ENCODE measurements around the gene RAB38. TPM values are rescaled to one million over a fixed set of nuclear protein-coding genes. Genes with fewer than 3 reads are reported as not detected.

The RAB38 gene
- total and polyA plus RNA-seq, 2 donors from 2014 or later: 5.2 to 8.1 TPM

DNA sequence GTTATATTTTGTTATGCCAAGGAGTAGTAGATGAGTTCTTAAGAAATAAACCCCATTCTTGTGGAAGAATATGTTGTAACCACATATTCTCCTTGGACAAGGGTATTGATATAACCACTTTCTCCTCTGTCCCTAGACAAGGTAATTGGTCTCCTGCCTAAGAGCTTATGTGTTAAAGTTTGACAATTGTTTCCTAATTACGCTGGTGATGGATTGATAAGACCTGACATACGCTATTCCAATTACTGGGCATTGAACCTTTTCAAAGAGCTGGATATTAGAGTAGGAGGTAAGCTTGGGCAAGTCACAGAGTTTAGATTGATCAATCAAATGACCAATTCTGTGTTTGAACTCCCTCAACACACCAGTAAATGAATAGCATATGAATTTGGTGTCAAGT is 88.9 kb downstream of the RAB38 start:
- Histone ChIP-seq H3K9ac (ENCODE audit: low read length in 3 of 3) (no peak overlapping the region), H3K9me3 (ENCODE audit: control insufficient read depth in 2 of 3, insufficient read depth in 1 of 3, low read length in 3 of 3) (no peaks in the 10 kb centered on the region), H3K4me1 (ENCODE audit: control insufficient read depth in 2 of 3, insufficient read depth in 2 of 3, low read depth in 1 of 3, low read length in 3 of 3) (no peaks in the 10 kb centered on the region), H3K4me3 (ENCODE audit: low read length in 3 of 3) (no peak overlapping the region), H3K27ac (ENCODE audit: low read depth in 2 of 2, low read length in 2 of 2) (no peak overlapping the region), H3K27me3 (ENCODE audit: control insufficient read depth, insufficient read depth, low read length) (no peaks in the 10 kb centered on the region), H3K36me3 (ENCODE audit: control insufficient read depth in 2 of 3, insufficient read depth in 3 of 3, low read length in 3 of 3) (no peaks in the 10 kb centered on the region)
- TF ChIP-seq, protein P1, sequence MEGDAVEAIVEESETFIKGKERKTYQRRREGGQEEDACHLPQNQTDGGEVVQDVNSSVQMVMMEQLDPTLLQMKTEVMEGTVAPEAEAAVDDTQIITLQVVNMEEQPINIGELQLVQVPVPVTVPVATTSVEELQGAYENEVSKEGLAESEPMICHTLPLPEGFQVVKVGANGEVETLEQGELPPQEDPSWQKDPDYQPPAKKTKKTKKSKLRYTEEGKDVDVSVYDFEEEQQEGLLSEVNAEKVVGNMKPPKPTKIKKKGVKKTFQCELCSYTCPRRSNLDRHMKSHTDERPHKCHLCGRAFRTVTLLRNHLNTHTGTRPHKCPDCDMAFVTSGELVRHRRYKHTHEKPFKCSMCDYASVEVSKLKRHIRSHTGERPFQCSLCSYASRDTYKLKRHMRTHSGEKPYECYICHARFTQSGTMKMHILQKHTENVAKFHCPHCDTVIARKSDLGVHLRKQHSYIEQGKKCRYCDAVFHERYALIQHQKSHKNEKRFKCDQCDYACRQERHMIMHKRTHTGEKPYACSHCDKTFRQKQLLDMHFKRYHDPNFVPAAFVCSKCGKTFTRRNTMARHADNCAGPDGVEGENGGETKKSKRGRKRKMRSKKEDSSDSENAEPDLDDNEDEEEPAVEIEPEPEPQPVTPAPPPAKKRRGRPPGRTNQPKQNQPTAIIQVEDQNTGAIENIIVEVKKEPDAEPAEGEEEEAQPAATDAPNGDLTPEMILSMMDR (IDR thresholded peaks at IDR 0.05; ENCODE audit: borderline replicate concordance, extremely low read depth, insufficient read depth): no peak
- FAIRE-seq: no peak
- DNase-seq: no peak
- intact Hi-C loops (cut with DNase I): no loop called here

DNA sequence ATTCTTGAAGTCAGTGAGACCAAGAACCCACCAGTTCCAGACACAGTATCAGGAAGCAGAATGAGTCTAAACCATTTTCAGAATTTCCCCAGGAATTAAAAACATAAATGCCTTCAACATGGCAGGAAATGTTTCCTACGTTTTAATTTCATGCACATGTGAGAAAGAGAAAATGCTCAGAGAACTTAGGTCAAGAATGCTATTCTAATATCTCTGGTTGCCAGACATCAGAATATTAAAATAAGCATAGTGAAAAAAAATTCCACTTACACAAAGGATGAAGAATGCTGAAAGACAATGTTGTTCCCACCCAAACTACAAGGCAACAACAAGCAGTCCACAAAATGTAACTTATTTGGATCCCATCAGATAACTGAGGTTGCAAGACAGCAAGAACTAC is 104.8 kb downstream of the RAB38 start:
- H3K27ac ChIP-seq (ENCODE audit: low read depth in 2 of 2, low read length in 2 of 2): no peak overlapping the region
- H3K9me3 ChIP-seq (ENCODE audit: control insufficient read depth in 2 of 3, insufficient read depth in 1 of 3, low read length in 3 of 3): peaks cover 0 to 6% (median 0%) of the 10 kb centered on the region in 3 donors
- no peak overlapping the region for H3K9ac ChIP-seq (ENCODE audit: low read length in 3 of 3)
- H3K36me3 ChIP-seq (ENCODE audit: control insufficient read depth in 2 of 3, insufficient read depth in 3 of 3, low read length in 3 of 3): no peaks in the 10 kb centered on the region
- FAIRE-seq (no peak), DNase-seq (no peak)
- H3K4me1 ChIP-seq (ENCODE audit: control insufficient read depth in 2 of 3, insufficient read depth in 2 of 3, low read depth in 1 of 3, low read length in 3 of 3): no peaks in the 10 kb centered on the region
- no peak overlapping the region for H3K4me3 ChIP-seq (ENCODE audit: low read length in 3 of 3)
- intact Hi-C loops (cut with DNase I): no loop called here
- TF ChIP-seq, protein P1 (IDR thresholded peaks at IDR 0.05; ENCODE audit: borderline replicate concordance, extremely low read depth, insufficient read depth): no peak
- no peaks in the 10 kb centered on the region for H3K27me3 ChIP-seq (ENCODE audit: control insufficient read depth, insufficient read depth, low read length)

DNA sequence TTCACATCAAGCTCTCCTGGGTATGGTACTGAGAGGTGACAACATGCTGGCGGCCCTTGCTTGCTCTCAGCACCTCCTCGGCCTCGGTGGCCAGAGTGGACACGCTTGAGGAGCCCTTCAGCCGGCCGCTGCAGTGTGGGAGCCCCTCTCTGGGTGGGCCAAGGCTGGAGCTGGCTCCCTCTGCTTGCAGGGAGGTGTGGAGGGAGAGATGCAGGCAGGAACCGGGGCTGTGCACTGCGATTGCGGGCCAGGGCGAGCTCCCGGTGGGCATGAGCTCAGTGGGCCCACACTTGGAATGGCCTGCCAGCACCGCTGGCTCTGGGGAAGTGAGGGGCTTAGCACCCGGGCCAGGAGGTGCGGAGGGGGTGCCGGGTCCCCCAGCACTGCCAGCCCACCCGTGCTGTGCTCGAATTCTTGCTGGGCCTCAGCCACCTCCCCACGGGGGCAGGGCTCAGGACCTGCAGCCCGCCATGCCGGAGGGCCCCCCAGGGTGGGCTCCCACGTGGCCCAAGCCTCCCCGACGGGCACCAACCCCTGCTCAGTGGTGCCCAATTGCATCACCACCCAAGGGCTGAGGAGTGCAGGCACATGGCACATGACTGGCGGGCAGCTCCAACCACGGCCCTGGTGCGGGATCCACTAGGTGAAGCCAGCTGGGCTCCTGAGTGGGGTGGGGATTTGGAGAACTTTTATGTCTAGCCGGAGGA is 106.2 kb downstream of the RAB38 start:
- no peak overlapping the region for H3K4me3 ChIP-seq (ENCODE audit: low read length in 3 of 3)
- no peak for FAIRE-seq
- peak in 1 of 5 donors; percentile 73 for DNase-seq
- H3K36me3 ChIP-seq (ENCODE audit: control insufficient read depth in 2 of 3, insufficient read depth in 3 of 3, low read length in 3 of 3): no peaks in the 10 kb centered on the region
- TF ChIP-seq, protein P1 (IDR thresholded peaks at IDR 0.05; ENCODE audit: borderline replicate concordance, extremely low read depth, insufficient read depth): no peak
- no peak overlapping the region for H3K9ac ChIP-seq (ENCODE audit: low read length in 3 of 3)
- intact Hi-C loops (cut with DNase I): no loop called here
- no peaks in the 10 kb centered on the region for H3K27me3 ChIP-seq (ENCODE audit: control insufficient read depth, insufficient read depth, low read length)
- peaks cover 0 to 6% (median 0%) of the 10 kb centered on the region in 3 donors for H3K9me3 ChIP-seq (ENCODE audit: control insufficient read depth in 2 of 3, insufficient read depth in 1 of 3, low read length in 3 of 3)
- no peak overlapping the region for H3K27ac ChIP-seq (ENCODE audit: low read depth in 2 of 2, low read length in 2 of 2)
- no peaks in the 10 kb centered on the region for H3K4me1 ChIP-seq (ENCODE audit: control insufficient read depth in 2 of 3, insufficient read depth in 2 of 3, low read depth in 1 of 3, low read length in 3 of 3)
